NCI-H82 (cell line): ENCODE results near the gene NAV3.
A peak's percentile ranks its signal among the peaks of the same experiment; 100 is the strongest.
"Not testable (repeated sequence)": the region's sequence is repeated elsewhere in the genome, so short reads cannot be mapped to it uniquely, and the experiment has no call there.

Source experiments
- DNase-seq: peaks from one replicate; lab custom pipeline; 2025; lab: John Stamatoyannopoulos, UW

NAV3 gene

DNA sequence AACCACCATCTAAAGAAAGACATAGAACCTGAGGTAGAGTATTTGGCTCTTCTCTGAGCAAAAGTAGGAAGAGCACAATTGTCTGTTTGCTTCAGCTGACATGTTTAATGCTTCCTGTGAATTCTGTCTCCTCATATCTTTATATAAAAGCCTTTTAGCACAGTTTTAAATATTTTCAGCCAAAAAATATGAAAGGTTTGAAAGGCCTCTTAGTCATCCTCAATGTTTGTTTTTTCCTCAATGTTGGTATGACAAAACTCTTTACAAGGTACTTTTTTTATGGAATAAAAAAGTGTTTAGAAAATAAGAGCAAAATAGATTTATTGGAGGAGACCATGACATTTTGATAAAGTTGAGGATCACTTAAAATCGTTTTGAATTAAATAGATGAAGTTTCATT lies 360.9 kb downstream of the NAV3 start:
- DNase-seq = no peak

DNA sequence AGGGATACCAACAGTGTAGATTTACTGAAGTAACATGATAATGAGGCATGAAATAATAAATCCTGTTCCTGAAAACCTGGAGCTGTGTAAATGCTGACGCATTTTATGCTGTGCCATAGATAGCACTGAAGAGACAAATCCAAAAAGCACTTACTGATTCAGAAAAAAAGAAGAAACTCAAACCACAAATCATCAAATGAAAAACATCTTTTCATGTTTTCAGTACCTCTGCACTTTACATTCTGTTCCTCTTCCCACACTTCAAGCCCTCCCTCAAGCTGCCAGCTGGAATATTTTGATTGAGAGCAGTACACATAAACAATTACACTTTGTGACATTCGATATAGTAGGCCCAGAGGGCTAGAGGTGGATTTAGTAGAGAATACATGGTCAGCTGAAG lies 362.3 kb downstream of the NAV3 start:
- DNase-seq = no peak

DNA sequence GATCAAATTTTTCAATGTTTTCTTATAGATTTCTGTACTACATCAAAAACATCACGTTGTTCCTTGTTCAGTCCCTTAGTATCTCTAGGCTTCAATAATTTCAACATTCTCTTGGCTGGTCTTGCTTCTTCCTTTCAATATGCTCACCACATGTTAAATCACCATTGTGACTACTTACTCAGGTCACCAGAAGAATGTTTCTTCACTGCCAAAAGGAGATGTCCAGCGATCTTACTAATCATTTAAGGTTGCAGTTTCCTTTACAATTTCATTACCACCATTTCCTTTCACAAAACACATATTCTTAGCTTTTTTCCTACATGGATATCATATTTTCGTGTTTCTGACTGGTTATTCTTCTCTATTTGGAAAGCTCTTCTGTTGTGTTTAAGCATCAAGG lies 363.8 kb downstream of the NAV3 start:
- DNase-seq = no peak

DNA sequence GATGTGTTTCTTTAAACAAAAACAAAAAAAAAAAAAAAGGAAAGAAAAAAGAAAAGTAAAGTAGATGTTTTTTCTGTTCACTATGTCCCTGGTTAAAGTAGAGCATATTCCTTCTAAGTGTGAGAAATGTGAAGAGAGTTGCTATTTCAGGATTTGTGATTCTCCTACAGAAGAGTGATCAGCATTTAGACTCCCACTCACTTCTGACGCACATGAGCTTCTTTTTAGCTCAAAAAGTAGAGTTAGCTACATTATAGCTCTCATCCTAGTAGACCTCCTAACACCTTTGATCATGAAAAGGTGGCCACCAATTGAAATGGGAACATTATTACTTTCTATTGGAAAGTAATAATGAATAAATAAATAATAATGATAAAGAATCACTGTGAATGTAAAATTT lies 368.2 kb downstream of the NAV3 start:
- no peak for DNase-seq

DNA sequence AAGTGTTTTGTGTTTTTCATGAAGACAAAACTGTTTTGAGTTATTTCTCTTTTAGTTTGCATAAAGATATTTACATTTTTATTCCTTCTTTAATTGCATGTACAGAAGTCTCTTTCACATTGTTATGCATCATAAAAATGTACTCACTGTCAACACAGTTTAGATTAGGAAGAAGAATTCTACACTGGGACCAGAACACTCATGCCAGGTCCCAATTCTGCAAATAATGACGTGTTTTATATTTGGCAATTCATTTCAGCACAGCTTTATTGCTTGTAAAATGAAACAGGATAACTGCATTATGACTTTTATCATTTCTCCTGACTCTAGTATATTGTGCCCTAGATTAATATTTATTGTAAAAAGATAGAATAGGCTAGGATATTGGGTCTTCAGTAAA lies 369.2 kb downstream of the NAV3 start:
- no peak for DNase-seq

DNA sequence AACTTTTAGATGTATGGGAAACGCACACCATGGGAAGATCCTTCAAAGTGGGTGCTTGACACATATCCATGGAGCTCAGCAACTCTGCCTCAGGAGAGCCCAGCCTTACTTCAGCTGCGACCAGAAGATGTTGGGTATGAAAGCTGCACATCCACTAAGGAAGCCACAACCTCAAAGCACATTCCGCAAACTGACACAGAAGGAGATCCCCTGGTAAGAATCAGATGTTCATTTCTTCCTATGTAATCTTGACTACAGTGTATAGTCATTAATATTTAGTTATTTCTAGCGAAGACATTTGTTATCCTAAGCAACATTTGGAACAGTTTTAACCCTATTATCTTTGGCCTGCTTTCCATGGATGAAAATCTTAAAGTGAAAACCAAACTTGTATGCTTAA lies 374.2 kb downstream of the NAV3 start:
- DNase-seq = no peak

DNA sequence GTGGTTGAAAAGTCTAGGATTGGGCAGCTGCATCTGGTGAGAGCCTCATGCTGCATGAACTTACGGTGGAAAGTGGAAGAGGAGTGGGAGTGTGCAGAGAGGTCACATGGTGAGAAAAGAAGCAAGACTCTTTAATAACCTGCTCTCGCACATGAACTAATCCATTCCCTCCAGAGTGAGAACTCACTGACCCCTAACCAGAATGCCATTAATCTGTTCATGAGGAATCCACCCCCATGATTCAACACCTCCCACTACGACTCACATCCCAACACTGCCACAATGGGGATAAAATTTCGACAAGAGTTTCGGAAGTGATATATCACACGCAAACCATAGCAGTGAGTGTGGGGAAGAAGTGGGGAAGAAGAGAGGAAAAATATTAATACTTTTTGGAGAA lies 377.4 kb downstream of the NAV3 start:
- DNase-seq = peak; percentile 34

DNA sequence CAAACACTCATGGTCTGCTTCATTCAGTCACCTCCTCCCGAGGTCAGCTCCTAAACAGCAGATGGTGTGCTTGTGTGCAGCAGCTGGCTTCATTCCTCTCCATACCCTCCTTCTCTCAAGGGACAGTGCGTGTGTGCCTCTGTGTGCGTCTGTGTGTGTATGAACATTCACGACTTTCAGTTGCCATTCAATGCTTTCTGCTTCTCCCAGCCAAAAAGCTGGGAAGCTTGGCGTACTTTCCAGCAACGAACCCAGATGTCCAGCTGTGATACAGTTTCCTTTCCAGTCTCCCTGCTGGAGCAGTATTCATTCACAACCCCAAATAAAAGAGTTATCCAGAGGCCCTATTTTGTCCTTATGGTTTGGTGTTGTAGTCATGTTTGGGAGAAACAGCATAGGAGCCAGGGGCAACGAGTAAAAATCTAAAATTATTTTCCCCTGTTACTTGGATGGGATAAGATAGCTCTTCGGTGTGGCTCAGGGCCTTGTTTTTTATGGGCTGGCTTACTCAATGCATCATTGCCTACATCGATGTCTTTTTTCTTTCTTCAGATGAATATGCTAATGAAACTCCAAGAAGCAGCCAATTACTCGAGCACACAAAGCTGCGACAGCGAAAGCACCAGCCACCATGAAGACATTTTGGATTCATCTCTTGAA lies 379.3 kb downstream of the NAV3 start:
- DNase-seq = peak; percentile 99

DNA sequence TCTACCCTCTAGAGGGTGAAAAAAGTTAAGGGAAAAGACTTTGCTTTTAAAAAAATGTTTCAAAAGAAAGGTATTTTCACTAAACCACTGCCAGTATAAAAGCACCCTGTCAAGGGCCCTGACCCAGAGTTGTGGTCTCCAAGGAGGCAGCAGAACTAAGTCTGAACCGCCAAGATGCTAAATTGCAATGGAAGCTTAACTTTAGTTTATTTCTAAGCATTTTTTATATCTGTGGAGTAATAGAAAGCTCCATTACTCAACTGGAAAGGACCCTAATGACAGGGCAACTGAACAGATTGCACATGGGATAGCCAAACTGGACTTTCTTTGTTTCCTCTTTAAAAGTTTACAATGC lies 379.8 kb downstream of the NAV3 start:
- DNase-seq = no peak

DNA sequence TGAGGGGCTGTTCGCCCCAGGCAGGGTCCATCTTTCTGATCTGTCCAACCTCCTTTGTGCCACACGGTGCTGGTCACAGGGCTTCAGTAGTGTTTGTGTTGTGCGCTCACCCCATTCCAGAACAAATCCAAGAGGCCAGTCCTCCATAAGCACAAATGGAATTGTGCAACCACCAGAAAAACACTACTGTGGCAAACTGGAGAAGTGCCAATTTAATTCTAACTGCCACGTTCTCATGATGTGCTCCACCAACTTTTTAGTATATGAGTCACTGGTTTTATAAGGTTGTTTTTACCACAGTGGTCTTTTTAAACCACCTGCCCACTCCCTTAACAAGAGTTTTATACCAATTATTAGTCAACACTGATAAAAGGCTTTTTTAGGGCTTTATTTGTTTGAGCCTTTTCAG lies 380.2 kb downstream of the NAV3 start:
- DNase-seq = no peak

DNA sequence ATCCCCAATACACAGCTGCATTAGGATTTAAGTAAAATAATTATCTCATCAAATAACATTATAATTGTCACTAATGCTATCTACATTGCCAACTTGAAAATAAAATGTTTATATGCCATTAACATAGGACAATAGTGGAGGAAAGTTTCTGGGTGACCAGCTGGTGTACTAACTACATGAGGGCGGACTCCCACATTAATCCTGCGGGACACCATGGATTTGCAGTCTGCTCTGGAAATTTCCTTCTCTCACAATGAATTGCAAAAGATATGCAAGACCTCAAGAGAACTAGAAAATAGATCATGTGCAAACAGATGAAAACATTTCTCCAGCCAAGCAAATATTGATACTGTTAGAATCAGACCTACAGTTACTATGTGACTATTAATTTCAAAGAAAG lies 390.1 kb downstream of the NAV3 start:
- DNase-seq = no peak

DNA sequence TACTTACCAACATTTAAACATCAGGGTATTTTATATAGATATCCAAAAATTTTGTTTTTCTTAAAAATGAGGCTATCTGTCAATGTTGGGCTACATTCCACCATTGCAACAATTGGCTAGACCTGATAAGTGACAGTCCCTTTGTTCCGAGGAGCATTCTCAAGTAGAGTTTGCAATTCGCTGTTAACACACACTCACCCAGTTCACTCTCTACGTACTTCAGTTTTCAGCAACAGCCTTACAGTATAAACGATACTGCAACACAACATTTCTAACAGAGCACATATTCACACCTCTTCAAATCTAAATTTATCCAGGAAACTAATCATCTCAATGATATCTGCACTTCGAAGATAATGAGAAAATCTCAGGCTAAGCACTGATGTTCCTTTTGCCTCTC lies 393.5 kb downstream of the NAV3 start:
- no peak for DNase-seq

DNA sequence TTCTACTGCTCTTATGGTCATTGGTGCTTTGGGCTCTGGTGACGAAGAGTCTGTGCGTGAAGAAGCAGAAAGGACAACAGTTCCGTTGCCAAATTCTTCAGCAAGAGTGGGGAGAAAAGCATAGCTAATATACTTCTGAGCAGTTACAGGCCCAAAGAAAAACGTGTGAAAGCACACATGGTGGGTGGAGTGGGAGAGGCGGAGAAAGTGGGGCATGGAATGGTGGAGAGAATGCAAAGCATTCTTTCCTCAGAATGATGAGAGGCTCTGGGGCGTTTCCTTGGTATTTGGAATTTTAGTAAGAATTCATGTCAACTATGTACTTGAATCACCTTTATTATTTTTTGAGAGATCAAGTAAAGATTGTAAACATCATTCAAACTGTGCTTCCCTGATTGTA lies 396.1 kb downstream of the NAV3 start:
- no peak for DNase-seq

DNA sequence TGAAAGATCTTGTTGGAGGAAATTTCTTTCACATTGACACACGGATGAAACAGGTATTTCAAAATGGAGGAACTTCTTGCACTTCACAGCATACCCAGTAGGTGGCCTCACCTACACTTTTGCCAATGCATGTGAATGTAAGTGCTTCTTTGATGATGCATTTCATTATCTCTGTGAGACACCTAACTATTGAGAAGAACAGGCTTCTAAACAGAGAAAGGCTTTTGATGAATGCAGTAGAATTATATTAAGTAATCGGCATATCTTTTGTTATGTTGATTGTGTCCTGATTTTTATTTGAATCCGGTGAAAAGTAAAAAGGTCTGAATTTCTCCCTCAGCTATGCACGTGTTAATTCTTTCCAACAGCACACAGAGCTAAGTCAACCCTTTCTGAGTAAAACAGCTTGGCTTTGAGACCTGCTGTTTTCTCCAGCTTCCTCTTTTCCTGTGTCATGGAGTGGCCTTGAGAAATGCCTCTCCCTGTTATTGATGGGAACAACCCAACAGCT lies 399.0 kb downstream of the NAV3 start:
- peak; percentile 67 for DNase-seq

DNA sequence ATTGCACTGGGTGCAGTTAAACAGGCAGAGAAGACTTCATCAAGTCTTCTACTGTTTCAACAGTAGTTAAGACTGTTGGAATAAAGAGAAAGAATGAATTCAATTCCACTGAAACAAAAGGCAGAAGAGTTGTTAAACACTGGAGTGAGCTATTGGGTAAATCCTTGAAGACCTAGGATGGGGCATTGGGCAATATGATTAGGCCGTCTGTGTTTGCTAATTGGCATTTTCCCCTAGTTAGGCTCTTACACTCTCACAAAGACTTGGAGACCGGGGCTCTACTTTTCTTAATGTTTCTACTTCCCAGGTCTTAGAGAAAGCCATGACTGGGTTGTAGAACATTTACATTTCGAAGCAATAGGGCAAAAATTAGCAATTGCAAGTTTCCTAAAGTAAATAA lies 402.1 kb downstream of the NAV3 start:
- peak; percentile 57 for DNase-seq

DNA sequence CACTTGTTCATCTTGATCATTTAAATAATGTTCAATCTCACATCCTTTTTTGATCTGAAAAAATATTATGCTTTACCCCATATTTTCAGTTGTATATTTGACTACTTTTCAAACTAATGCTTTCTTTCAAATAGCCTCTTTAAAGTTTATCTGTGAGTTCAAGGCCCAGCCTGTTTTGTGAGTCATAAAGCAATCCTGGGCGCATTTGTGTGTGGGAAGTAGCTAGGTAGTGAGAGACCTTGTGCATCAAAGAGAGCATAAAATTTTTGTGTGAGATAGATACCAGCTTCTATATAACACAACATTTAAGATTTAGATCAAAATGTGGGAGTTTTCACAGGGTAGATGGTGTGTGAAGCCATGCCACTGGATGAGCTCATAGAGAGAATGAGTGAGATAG lies 405.6 kb downstream of the NAV3 start:
- DNase-seq = no peak

DNA sequence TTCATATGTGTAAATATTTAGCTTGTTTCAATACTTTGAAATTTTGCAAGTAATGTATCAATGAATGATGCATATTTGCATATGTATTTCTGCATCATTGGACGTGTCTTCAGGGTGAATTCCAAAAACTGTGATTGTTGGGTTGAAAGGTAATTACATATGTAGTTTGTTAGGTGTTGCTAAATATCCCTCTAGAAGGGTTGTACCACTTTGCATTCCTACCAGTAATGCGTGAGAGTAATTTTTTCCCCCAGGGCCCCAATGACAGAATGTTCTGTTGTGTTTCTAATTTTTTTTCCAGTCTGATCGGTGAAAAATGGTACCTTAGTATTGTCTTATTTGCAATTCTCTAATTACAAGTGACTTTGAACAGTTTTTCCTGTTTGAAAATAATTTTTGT lies 408.9 kb downstream of the NAV3 start:
- DNase-seq = no peak

DNA sequence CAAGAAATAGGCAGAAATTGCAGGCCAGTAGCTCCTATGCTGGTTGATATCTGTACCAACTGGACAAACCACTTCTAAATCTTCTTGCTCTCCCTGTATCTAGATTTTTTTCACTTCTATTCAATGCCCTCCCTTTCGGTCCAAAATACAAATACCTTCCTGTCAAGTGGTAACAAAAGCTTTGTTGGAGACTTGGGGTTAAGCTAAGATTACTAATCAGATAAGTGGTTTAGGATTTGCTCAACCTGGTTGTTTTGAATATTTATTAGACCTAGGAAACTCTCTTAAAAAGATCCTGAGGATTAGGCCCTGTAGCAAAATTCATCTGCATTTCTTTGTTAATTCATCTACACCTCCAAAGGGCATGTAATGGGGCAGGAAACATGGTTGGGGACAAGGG lies 410.1 kb downstream of the NAV3 start:
- DNase-seq = peak; percentile 90

DNA sequence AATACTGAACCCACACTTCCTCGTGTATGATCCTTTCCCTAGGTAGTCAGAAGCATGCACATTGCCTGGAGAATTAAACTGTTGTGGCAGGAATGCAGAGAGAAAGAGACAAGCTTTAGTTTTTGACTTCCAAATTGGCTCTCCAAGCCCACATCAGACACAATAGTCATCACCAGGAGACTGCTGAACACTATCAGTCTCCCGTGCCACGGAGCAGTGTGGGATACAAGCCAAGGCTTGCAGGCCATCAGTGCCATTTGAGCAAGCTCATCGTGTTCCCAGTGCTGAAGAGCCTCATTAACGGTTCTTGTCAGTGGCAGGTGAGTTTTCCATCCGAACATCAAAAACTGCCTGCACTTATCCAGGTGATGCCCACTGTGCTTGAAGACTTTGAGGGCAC lies 410.8 kb downstream of the NAV3 start:
- DNase-seq = peak; percentile 31

DNA sequence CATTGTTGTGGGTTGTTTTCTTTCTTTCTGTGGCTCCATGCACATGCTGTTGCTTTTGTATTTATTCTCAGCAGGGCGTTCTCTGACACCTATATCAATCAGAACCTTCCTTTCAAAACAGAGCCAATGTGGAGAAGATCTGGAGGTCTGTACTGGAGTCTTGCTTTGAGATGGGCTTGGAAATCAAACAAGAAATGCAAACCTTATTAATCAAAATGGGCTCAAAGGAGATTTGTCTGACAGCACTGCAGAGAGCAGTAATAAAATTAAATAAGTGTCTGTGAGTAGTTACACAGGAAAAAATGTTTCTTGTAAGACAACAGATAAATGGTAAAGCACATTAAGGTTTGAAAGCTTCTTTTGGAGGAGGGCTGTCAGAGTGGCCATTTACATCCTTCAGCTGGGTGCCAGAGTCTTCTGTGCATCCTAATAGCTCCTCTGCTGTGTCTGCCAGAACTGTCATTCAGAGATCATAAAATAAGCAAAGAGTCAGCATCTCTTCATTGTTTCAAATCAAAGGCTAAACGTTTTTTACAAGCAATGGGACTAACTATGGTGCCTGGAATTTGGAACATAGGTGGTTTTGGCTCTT lies 414.3 kb downstream of the NAV3 start:
- DNase-seq = no peak

DNA sequence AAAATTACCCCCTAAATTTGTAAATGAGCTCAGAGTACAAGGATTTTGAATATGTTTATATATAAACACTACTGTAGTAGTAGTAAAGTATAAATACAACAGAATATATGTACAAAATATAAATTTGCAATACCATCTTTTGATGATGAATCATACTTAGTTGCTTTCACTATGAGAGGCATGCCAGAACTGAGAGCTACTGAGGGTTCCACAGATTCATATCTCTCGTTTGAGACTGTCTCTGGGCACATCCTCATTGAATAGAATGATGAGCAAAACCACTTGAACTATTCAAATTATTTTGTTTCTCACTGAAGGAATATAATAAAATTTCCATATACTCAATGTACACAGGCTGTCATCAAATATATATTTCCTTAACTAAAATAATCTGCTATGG lies 417.6 kb downstream of the NAV3 start:
- no peak for DNase-seq

DNA sequence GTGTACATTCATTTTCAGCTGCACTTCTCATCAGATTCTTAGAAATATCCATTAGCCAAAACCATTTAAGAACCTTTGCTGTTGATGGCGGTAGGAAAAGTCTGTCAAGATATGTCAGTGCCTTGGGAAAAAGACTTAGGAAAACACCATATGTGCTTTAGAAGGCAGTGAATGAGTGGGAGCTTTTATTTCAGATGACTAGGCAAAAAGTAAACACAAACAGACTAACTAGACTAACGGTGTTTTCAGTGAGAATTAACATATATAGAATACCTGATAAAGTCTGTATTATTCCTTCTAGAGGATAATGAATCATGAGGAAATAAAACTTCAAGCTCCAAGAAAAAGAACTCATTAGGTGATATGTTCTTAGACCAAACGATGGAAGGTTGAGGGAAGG lies 418.9 kb downstream of the NAV3 start:
- peak; percentile 38 for DNase-seq

DNA sequence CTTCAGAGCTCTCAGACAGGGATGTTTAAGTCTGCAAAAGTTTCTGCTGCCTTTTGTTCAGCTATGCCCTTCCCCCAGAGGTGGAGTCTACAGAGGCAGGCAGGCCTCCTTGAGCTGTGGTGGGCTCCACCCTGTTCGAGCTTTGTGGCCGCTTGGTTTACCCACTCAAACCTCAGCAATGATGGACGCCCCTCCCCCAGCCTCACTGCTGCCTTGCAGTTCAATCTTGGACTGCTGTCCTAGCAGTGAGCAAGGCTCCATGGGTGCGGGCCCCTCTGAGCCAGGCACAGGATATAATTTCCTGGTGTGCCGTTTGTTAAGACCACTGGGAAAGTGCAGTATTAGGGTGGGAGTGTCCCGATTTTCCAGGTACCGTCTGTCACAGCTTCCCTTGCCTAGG lies 427.0 kb downstream of the NAV3 start:
- not testable (repeated sequence) for DNase-seq

DNA sequence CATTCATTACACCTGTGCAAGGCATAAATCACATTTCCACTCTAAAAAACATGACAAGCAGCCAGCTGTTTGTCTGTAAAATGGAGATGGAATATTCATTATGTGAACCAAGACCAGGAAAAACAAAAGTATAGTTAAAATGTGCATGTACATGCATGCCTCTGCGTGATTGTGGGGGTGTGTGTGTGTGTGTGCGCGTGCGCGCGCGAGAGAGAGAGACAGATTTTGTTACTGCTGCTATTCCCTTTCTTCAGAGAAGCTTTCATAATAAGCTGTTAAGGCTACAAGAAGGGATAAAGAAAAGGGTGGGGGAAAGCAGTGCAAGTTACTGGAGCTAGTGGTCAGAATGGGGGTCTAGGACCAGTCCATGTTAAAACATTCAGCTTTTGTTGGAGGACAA lies 430.3 kb downstream of the NAV3 start:
- DNase-seq = no peak
